GM12801 (cell line): ENCODE data around the gene CLEC1A.

ENCODE experiments used
- TF ChIP-seq, protein P1 (sequence below): IDR thresholded peaks from one replicate; pipeline ENCODE4 v1.5.1; 2011; ENCODE audit warnings: control low read depth; ENCODE audit not compliant: insufficient read length; ENCODE audit errors: extremely low read depth

CLEC1A gene

DNA sequence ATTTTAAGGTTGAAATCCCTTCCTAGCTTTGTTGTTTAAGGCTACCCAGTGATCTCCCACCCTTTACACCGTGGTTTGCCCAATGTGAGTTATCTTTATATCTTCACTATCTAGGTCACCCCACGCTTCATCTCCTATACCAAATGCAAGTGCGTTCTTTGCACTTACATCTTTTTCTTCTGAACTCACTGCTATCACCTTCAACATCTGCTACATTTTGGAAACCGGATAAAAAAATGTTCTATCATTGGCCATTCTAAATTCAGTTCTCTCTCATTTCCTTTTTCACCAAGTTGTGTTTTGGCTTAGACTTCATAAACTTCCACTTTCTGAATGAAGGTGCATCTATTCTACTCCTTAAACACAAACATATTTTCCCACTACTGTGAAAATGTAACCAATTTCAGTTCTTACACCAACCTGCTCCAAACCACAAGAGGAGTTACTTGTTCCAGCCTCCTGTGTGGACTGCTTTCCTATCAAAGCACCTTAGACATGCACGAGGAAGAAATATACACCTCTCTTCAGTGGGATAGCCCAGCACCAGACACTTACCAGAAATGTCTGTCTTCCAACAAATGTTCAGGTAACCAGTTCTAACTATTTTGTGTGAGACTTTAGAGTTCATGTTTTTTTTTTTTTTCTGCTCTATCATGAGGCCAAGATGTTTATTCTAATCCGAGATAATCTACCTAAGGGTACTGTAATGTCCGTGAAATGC lies 46.4 kb downstream of the CLEC1A start:
- TF ChIP-seq, protein P1, sequence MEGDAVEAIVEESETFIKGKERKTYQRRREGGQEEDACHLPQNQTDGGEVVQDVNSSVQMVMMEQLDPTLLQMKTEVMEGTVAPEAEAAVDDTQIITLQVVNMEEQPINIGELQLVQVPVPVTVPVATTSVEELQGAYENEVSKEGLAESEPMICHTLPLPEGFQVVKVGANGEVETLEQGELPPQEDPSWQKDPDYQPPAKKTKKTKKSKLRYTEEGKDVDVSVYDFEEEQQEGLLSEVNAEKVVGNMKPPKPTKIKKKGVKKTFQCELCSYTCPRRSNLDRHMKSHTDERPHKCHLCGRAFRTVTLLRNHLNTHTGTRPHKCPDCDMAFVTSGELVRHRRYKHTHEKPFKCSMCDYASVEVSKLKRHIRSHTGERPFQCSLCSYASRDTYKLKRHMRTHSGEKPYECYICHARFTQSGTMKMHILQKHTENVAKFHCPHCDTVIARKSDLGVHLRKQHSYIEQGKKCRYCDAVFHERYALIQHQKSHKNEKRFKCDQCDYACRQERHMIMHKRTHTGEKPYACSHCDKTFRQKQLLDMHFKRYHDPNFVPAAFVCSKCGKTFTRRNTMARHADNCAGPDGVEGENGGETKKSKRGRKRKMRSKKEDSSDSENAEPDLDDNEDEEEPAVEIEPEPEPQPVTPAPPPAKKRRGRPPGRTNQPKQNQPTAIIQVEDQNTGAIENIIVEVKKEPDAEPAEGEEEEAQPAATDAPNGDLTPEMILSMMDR: no peak

DNA sequence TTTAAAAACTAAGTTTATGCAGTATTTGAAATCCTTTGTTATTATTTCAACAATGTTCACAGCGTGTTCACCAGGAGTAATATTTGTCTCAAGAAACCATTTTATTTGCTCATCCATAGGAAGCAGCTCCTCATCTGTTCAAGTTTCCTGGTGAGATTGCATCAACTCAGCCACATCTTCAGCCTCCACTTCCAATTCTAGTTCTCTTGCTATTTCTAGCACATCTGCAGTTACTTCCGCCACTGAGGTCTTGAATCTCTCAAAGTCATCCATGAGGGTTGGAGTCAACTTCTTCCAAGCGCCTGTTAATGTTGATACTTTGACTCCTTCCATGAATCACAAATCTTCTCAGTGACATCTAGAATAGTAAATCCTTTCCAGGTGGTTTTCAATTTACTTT lies 50.3 kb downstream of the CLEC1A start:
- TF ChIP-seq, protein P1: no peak

DNA sequence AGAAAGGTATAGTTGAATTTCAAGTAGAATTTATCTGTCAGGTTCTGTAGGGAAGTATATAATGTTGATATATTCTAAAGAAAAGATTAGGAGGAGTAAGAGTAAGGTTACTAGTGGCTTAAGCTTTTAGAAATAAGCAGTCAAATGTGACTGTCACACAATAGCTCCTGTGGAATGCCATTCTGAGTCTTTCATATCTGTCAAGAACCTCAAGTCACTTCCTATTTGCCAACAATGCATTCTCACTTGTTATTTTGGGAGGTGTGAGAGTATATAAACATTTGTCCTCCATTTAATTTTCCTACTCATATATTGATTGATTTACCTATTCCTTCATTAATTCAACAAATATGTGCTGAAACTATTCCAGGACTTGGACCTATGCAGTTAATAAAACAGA lies 56.6 kb downstream of the CLEC1A start:
- TF ChIP-seq, protein P1: no peak

DNA sequence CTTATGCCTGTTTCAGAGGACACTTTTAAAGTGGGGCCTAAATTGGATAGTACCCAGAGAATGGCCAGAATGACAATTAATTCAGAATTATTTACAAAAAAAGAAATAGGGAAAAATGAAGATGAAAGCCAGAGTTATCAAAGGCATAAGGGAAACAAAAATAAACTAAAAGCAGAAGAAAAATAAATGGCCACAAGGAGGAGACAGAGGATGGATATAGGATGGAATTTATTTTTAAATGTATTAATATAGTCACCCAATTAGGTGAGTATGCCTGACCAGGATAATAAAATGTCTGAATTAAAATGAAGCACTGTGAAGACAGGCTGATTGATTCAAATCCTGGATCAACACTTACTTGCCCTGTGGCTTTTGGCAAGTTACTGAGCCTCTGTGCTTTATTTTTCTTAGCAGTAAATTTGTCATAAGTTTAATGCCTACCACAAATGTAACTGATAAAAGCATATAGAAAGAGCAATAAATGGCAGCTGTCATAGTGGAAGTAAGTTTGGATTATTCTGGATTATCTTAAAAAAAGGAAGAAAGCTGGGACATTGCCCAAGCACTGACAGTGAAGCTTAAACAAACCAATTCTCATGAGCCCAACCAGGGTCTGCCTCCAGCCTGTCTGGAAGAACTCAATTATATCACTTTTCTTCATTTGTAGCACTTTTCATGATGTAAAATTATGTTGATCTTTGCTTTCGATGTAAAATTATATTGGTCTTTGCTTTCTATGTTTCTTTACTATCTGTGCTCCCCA lies 64.8 kb downstream of the CLEC1A start:
- TF ChIP-seq, protein P1: no peak

DNA sequence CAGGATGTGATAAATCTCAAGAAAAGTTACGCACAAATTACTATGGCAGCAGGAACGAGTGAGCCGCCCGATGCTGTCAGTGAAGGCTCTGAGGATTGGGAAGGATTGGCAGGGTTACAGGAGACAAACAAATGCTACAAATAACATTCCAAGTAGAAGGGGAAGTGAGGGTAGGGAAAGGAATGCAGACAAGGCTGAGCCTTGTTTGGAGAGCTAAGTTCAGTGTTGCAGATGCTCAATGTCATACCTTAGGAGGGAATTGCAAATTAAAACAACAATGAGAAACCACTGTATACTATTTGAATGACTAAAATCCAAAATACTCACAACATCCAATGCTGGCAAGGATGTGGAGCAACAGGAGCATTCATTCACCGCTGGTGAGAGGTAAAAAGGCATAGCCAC lies 67.0 kb downstream of the CLEC1A start:
- TF ChIP-seq, protein P1: no peak

DNA sequence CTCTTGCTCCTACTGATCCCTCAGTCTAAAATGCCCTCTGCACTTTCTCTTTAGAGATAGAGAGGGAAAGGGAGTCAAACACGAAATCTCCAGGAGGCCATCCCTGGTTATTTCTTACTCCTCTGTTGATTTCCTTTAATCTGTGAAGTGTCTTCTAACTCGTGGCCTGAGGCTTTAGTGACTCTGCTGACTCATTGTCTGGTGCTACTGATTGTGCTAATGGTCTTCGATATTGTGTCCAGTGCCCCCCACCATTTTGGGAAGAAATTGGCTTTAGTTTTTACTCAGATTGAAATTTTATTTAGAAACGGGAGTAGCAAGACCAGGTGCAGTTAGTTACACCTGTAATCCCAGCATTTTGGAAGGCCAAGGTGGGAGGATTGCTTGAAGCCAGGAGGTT lies 67.5 kb downstream of the CLEC1A start:
- TF ChIP-seq, protein P1: no peak

DNA sequence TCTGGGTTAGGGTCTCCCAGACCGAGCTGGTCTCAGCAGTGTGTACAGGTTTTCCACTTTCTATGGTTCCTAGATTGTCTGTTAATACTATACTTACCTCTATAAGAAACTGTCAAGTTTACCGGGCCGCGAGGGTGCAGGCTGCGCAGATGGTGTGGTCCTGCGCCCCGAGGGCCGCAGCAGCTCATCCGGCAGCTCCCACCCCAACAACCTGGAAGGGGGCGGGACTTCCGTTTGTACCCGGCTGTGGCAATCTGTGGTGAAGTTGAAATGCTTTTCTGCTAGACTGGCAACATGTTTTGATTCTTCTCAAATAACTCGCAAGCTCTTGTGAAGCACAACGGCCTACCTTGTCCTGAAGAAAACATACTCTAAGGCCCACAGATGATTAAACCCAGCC lies 68.3 kb downstream of the CLEC1A start, which contains the start of gene CLEC9A:
Gene CLEC9A, plus strand, starts transcription at position 237 of the 400 bp plus-strand sequence. CDS start 22,006 bp downstream, outside the sequence.
- TF ChIP-seq, protein P1: no peak
